Stomach (tissue), 4 donors: ENCODE data around the gene MRPS16.

Experiments used
- POLR2AphosphoS5 ChIP-seq, 3 donors: sonication (generic); formaldehyde crosslinking; IDR thresholded peaks; one replicate each; pipeline ENCODE4 v1.6.1; 2016; ENCODE audit warnings: antibody characterized with exemption in 3 of 3
- TF ChIP-seq, protein P1 (sequence below), 7 experiments: fragments of 450-650 bp in 4 of 7; fragments of 200-600 bp in 3 of 7; sonication (generic) in 3 of 7; IDR thresholded peaks; one replicate each; pipeline ENCODE4 v1.5.1; 2016 to 2019; ENCODE audit warnings: antibody characterized with exemption in 7 of 7, control low read depth in 2 of 7, mild to moderate bottlenecking in 1 of 7

DNA sequence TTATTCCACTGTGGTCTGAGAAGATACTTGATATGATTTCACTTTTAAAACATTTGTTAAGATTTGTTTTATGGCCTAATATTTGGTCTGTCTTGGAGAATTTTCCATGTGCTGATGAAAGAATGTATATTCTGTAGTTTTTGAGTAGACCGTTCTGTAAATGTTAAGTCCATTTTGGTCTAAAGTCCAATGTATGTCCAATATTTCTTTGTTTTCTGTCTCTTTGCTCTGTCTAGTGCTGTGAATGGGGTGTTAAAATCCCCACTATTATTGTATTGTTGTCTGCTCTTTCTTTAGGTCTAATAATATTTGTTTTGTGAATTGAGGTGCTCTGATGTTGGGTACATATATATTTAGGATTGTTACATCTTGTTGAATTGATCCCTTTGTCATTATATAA, 36.7 kb downstream of the MRPS16 start:
- TF ChIP-seq, protein P1, sequence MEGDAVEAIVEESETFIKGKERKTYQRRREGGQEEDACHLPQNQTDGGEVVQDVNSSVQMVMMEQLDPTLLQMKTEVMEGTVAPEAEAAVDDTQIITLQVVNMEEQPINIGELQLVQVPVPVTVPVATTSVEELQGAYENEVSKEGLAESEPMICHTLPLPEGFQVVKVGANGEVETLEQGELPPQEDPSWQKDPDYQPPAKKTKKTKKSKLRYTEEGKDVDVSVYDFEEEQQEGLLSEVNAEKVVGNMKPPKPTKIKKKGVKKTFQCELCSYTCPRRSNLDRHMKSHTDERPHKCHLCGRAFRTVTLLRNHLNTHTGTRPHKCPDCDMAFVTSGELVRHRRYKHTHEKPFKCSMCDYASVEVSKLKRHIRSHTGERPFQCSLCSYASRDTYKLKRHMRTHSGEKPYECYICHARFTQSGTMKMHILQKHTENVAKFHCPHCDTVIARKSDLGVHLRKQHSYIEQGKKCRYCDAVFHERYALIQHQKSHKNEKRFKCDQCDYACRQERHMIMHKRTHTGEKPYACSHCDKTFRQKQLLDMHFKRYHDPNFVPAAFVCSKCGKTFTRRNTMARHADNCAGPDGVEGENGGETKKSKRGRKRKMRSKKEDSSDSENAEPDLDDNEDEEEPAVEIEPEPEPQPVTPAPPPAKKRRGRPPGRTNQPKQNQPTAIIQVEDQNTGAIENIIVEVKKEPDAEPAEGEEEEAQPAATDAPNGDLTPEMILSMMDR (IDR thresholded peaks at IDR 0.05), result no peak
- no peak for TF ChIP-seq POLR2AphosphoS5 (IDR thresholded peaks at IDR 0.05)
